HG02623 (cell line): ENCODE data around the gene RICTOR.

Source experiments
- ATAC-seq: cut with Tn5 transposase; IDR thresholded peaks from one replicate; pipeline ENCODE4 v1.9.1; 2021; ENCODE audit warnings: moderate library complexity; ENCODE audit not compliant: unreplicated experiment

The RICTOR gene

DNA sequence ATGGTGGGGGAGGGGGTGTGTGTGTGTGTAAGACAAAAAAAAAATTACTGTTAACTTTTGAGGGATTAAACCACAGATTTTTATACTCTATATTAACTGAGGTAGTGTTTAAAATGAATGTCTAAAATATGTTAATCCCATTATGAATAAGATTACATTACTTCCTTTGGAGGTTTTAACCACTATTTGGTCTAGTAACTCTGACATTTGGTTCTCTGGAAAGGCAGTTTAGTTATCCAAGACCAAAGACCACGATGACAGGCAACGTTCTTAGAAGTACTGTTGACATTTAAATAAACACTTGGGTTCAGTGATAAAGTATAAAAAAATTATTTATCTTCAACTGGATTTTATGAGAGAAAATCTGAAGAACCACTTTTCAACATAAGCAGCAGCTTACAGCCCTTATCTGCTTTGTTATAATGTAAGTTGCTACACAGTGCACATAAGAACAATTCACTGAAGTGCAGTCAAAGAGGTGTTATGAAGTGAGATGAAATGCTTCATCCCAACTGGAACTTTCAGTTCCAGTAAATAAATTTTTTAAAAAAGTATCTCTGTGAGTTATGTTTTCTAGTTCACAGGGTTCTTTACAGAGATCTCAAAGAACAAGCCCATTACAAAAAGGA is 133.9 kb downstream of the RICTOR start:
- no peak for ATAC-seq

DNA sequence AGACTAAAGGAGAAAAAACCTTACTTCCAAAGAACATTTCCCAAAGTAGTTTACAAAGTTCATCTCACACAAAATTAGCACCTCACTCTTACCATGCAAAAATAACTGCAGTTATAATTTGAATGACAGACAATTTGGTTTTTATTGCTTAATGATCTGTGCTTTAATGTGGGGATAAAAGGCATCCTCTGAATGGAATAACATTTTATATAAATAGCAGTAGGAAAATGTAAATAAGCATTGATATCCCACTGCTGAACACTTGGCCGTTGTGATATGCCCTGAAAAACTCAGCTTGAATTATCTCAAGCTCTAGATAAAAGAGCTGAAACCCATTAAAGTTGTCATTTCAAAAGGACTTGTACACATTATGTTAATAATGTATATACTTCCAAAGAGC is 135.2 kb downstream of the RICTOR start:
- no peak for ATAC-seq

DNA sequence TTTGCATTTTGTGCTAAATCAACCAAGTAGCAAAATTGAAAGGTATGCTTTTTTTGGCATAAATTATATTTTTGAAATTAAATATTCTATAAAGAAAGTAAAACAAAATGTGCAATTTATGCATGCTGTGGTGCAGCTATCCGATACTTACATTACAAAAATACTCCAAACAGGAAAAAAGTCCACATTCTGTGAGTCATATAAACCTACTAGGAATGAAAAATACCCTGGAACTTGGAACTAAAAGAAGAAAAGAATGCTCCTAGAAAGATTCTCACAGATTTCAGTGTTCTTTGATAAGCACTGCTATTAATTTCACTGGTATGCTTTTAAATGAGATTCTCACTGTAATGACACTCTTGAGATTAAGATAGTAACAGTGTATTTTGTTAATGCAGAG is 135.8 kb downstream of the RICTOR start:
- ATAC-seq = no peak

DNA sequence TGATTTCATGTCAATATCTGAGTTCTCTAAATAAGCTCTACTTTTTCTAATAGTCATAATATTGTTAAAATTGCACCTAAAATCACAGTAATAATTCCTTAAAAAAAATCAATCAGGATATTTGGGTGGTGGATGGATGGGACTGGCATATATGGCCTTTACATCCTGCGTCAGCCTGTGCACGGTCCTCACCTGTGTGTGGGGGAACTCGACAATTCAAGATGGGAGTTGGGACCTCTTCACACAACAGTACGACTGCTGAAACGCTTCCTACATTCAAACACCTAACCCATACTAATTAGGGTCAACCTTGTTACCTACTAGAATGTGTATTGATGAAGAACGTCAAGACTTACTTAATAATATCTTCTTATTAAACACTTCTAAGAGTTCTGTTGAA is 137.9 kb downstream of the RICTOR start:
- no peak for ATAC-seq

DNA sequence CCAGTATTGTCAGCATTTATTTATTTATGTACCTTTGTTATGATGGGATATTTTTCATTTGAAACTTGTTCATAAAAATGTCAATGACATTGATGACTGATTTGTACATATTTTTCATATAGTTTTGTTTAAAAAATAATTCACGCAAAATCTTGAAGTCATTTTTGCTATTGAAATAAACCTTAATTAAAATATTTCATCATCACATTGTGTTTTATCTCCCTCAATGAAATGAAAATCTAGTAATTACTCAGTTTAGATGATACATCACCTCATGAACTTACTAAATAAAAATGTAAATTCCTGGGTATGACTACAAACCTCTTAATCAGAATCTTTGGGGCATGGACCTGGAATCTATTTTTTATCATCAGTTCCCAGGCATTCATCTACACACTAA is 138.8 kb downstream of the RICTOR start:
- ATAC-seq = no peak

DNA sequence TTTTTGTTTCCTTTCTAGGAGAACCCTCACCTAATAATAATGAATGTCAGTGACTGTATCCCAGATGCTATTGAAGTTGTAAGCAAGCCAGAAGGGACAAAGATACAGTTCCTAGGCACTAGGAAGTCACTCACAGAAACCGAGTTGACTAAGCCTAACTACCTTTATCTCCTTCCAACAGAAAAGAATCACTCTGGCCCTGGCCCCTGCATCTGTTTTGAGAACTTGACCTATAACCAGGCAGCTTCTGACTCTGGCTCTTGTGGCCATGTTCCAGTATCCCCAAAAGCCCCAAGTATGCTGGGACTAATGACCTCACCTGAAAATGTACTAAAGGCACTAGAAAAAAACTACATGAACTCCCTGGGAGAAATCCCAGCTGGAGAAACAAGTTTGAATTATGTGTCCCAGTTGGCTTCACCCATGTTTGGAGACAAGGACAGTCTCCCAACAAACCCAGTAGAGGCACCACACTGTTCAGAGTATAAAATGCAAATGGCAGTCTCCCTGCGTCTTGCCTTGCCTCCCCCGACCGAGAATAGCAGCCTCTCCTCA is 141.3 kb downstream of the RICTOR start:
- ATAC-seq = no peak

DNA sequence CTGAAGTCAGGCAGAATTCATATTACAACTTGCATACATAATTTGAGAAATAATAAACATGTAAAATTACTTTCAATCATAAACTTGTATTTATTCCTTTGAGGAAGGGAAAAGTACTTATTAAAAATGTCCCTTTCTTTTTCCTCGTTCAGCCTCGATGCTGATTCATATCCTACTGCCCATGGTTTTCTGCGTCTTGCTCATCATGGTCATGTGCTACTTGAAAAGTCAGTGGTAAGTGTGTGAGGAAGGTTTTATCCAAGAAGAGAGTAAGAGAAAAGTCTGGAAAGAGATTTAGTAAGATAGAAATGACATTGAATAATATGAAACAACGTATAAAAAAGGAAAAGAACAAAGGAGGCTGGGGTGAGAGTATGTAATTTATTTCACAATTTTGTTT is 142.5 kb downstream of the RICTOR start:
- no peak for ATAC-seq

DNA sequence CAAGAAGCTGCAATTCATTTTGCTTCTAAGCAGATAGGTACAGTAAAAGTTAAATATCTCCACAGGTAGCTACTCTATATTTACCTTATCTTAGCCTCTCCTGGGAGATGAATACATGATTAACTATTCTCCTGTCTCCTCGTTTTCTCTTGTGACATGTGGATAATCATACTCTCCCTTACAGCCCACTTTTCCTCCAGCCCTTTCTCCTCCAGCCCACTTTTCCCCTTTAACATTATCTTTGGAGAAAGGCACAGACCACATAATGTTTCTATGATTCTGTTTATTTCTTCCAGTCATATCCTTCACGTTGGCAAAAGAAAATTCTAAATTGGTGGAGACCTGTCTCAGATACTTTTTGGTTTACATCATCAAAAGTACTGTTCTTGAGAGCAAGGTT is 144.4 kb downstream of the RICTOR start:
- ATAC-seq = no peak

DNA sequence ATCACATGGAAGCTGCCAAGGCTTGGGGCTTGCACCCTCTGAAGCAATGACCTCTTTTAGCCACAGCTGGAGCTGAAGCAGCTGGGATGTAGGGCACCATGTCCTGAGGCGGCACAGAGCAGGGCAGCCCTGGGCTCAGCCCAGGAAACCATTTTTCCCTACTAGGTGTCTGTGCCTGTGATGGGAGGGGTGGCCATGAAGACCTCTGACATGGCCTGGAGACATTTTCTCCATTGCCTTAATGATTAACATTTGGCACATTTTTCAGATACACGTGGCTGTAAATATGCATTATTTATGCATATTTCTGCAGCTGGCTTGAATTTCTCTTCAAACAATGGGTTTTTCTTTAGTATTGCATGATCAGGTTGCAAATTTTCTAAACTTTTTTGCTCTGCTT is 146.7 kb downstream of the RICTOR start:
- no peak for ATAC-seq

DNA sequence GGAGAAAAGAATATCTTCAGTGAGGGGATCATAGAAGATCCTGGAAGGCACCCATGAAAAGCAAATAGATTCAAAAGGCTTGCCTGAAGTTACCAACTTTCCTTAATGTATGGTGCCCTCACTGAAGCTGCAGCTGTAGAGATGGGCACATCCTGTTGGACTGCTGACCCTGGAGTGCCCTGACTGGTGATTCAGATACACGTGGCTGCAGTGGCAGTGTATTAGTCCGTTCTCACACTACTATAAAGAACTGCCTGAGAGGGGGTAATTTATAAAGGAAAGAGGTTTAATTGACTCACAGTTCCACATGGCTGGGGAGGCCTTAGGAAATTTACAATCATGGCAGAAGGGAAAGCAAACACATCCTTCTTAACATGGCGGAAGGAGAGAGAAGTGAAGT is 148.1 kb downstream of the RICTOR start:
- ATAC-seq = no peak

DNA sequence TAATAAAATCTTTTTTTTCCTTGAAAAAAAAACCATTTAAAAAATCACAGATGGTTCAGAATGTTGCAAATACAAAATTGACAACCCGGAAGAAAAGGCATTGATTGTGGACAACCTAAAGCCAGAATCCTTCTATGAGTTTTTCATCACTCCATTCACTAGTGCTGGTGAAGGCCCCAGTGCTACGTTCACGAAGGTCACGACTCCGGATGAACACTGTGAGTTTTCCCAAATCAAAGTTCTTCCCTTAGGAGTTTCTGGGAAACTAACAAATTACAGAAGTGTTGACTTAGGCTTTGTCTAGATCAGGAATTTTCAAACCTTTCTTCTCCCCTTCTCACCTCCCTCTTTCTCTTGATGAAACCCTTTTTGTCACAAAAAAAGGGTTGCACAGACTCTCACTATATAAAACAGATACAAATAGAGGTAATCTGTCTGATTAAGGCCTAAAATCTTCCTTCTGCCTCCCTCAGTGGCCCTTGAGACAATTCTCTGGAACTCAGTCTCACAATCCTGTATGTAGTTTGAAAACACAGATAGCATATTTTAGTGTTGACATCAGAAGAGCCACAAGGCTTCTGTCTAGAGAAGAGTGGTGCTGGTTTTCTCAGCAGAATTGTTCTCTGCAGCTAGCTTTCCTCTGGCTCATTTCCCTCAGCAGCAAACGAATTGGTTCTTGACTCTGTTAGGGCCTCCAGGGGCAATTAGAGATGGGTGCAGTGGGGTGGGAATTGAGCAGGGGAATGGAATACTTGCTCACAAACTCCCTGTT is 148.9 kb downstream of the RICTOR start:
- ATAC-seq = no peak

DNA sequence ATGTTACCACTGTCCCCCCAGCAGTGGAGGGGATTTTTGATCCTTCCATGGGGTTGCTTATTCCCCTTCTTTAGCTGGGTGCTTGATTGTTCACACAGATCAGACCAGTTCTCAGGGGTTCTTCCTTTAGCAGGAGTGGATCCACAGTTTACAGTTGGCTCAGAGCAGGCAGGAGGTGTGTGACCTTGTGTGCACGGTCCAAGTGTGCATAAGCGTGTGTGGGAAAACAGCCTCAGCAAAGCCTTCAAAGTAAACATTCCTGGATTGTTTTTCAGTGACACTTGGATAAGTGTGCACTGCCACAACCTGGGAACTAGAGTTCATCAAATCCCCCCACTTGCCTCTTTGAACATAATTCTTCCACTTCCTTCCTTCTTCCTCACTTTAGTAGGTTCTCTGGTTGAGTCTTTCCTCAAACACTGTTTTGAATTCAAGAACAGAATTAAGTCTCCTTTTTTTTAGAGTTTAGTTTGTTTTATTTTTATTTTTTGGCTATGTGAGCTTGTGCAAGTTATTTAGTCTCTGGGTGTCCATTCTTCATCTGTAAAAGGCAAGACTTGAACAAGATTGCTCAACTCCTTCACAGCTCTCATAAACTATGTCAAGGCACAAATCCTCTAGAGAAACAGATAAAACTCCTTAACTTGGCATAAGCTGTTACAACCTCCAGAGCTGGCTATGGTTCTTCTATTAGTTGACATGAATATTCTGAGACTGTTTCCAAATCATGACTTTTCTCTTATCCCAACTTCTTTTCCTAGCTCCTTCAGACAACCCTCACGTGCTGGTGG is 150.3 kb downstream of the RICTOR start:
- no peak for ATAC-seq

DNA sequence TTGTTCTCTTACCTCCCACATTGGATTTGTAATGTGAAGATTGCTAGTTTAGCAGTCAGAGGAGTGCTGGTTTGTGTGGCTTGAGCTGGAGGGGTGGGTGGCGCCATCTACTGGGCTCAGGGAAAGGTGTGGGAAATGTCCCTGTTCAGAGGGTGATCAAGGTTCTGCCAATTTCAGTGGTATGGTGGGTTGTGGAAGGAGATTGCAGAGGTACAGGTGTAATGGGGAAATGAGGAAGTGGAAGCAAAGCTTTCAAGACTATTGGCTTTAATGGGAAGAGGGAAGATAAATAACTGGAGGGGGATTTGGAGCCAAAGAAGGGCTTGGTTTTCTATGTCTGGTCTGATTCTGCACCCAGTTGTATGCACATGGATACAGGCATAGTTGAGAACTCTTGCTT is 152.0 kb downstream of the RICTOR start:
- ATAC-seq = peak; percentile 77

DNA sequence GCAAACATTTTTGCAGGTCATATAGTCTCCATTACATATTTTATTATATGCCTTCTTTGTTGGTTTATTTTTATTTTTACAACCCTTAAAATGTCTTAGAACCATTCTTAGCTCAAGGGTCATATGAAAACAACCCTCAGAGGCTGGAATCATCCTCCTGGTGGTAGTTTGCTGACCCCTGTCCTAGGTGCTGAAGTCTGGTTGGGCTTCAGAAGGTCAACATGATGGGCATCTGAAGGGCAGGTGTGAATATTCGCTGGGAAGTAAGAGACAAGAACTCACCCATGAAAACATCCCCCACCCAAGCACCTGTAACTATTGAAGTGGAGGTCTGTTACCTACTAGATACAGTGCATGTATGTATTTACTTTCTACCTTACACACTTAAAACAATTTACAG is 153.0 kb downstream of the RICTOR start:
- ATAC-seq = no peak

DNA sequence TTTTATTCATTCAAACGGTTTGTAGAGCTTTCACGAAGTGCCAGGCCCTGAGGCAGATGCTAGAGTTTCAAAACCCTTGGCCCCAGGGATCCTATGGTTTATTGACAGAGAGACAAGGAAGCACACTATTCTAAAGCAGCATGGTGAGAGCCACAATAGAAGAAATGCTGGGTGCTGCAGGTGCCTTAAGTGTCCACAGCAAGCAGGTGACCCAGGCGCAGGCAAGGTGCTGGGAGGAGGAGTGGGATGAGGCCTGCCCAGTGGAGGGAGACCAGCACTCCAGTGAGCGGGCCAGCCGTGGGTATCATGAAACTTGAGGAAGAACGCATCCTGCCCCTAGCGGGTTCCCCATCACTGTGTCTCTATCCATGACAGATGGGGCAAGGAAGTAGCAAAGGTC is 157.4 kb downstream of the RICTOR start:
- no peak for ATAC-seq

DNA sequence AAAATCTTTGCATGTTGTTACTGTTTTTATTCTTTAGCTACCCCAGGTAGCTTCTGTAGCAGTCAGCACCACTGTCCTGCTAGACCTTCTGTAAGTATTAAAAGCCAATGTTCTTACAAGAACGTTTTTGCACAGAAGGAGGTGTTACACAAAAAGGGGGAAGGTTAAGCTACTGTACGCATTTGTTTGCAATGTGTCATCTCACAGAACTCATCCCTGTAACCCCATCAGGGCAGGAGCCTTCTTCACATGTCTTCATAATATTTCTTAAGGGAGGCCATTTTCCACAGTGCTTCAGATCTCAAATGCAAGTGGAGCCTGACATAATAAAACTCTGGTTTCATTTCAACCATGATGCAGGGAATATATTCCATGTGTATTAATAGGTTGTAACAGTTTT is 160.5 kb downstream of the RICTOR start:
- ATAC-seq = no peak

DNA sequence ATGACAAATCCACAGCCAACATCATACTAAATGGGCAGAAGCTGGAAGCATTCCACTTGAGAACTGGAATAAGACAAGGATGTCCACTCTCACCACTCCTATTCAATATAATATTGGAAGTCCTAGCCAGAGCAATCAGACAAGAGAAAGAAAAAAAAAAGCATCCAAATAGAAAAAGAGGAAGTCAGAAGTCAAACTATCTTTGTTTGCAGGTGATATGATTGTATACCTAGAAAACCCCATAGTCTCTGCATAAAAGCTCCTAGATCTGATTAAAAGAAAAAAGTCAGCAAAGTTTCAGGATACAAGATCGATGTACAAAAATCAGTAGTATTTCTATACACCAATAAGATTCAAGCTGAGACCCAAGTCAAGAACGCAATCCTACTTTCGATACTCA is 162.3 kb downstream of the RICTOR start:
- ATAC-seq = no peak

DNA sequence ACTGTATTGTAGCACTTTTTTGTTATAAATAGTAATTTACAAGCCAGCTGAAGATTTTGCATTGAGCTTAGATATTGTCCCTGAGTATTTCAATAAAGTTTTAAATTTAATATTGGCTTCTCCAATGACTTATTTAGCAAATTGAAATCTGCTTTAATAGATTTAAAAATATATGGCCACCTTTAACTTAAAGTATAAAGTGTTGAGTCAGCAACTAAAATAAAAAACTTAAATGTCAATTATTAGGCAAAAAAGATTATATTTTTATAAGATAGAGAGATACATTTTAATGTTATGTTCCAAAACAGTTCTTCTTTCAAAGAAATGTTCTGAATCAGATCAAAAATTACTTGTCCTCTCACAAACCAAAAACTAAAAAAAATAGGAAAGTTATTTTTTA is 167.7 kb downstream of the RICTOR start:
- no peak for ATAC-seq

DNA sequence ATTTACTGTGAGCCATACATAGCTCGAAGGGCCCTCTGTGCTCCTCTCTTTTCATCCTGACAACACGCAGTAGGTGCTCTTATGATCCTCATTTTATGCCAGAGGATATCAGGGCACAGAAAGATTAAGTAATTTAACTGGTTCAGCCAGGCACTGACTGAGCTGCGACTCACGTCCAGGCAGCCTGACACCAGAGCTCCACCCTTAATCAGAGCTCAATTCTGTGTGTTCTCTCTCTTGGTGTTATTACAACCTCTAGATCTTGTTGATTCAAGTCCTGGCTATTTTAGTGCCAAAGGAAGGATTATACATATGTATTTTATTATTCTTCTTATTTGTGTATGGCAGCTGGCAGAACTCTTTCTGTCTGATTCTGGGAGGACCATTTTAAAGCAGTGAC is 168.7 kb downstream of the RICTOR start:
- ATAC-seq = no peak

DNA sequence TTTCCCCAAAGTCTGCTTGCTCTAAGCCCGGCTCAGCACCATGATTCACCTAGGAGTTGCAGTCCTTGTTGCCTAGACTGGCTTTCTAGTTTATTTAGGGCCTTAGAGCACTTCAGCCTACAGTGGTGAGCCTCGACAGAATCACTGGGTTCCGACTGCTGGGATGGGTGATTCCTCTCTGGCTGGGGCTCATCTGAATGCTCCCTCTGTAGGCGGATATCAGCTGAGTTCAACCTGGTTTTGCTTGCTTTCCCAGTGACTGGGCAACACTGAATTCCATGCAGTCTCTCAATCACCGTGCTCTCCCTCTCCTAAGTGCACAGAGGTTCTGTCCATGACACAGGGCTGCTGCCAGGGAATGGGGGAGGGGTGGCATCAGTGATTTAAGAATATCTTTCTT is 174.3 kb downstream of the RICTOR start:
- ATAC-seq = no peak

DNA sequence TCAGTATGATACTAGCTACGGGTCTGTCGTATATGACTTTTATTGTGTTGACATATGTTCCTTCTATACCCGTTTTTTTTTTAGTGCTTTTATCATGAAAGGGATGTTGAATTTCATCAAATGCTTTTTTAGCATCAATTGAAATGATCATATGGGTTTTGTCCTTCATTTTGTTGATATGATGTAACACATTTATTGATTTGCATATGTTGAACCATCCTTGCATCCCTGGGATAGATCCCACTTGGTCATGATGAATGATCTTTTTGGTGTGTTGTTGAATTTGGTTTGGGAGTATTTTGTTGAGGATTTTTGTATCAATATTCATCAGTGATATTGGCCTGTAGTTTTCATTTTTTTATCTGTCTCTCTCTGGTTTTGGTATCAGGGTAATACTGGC is 177.4 kb downstream of the RICTOR start:
- no peak for ATAC-seq

DNA sequence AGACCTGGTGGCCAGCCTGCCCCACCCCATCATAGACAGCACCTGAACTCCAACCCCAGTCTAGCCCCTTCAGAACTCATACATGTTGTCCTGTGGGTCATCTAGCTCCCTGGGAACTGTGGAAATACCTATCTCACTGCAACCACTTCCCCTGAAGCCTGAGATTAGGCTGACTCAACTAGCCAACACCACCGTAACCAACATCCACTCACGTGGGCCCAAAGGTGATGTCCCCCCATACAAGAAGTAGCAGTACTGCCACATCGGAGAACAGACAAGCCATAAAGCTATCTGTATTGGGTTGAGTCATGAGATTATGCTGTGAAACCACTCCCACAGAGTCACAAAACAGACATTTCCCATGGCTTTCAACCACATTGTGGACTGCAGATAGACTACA is 181.8 kb downstream of the RICTOR start:
- ATAC-seq = no peak
